Measurements from ENCODE around the gene GON7.
"Not testable (repeated sequence)": the region's sequence is repeated elsewhere in the genome, so short reads cannot be mapped to it uniquely, and the experiment has no call there.

GON7 gene

GRCh38 chr14:93199031-93199430, 7.8 kb downstream of the GON7 start:
- no peak for DNase-seq

GRCh38 chr14:93195316-93195999, 11.4 kb downstream of the GON7 start:
- no peak for DNase-seq

- DNase-seq = no peak
These were observed 19.9 kb downstream of the GON7 start for GRCh38 chr14:93186956-93187355.

- peak; percentile 16 for DNase-seq
These were observed 20.4 kb downstream of the GON7 start for GRCh38 chr14:93186466-93186865.

- DNase-seq = no peak
These were observed 21.5 kb downstream of the GON7 start for GRCh38 chr14:93185349-93185720.

- DNase-seq = peak; percentile 74
These were observed 22.2 kb downstream of the GON7 start, which contains the start of the genes LYSET and MOAP1 for GRCh38 chr14:93184391-93185348. TSS of gene LYSET (plus strand) at chr14:93185317. CDS start at chr14:93185406, 89 bp downstream. TSS of gene MOAP1 (minus strand) at chr14:93184897. CDS start at chr14:93184242, 655 bp downstream.

GRCh38 chr14:93183596-93184317, 23.1 kb downstream of the GON7 start:
- DNase-seq = no peak

GRCh38 chr14:93175492-93175891, 31.4 kb downstream of the GON7 start:
- DNase-seq = no peak

- DNase-seq = not testable (repeated sequence)
These were observed 32.1 kb downstream of the GON7 start for GRCh38 chr14:93174731-93175130.

GRCh38 chr14:93173943-93174395, 32.9 kb downstream of the GON7 start:
- DNase-seq = no peak

- DNase-seq = no peak
These were observed 35.5 kb downstream of the GON7 start for GRCh38 chr14:93171376-93171775.

- DNase-seq = not testable (repeated sequence)
These were observed 36.7 kb downstream of the GON7 start for GRCh38 chr14:93170141-93170540.

- DNase-seq = not testable (repeated sequence)
These were observed 37.2 kb downstream of the GON7 start for GRCh38 chr14:93169619-93170018.

- DNase-seq = peak; percentile 51
These were observed 38.3 kb downstream of the GON7 start for GRCh38 chr14:93168610-93169009.

- DNase-seq = not testable (repeated sequence)
These were observed 41.3 kb downstream of the GON7 start for GRCh38 chr14:93165271-93166265.

GRCh38 chr14:93163564-93163963, 43.3 kb downstream of the GON7 start:
- peak; percentile 76 for DNase-seq

- DNase-seq = no peak
These were observed 45.4 kb downstream of the GON7 start for GRCh38 chr14:93161411-93161940.

- DNase-seq = peak; percentile 36
These were observed 46.5 kb downstream of the GON7 start for GRCh38 chr14:93160353-93160801.

- not testable (repeated sequence) for DNase-seq
These were observed 47.1 kb downstream of the GON7 start for GRCh38 chr14:93159625-93160352.

- DNase-seq = not testable (repeated sequence)
These were observed 48.5 kb downstream of the GON7 start for GRCh38 chr14:93158349-93158748.

Data from MV-4-11 (cell line).